GM12878 (cell line): Measurements from ENCODE around the gene MATN1. TPM values are rescaled to one million over a fixed set of nuclear protein-coding genes. Genes with fewer than 3 reads are reported as not detected.
A peak's percentile ranks its signal among the peaks of the same experiment; 100 is the strongest.

Source experiments
- ATAC-seq: fragments of 200-7000 bp; cut with Tn5 transposase; 3 replicates; pipeline ENCODE4 v1.9.1; 2020; ENCODE audit warnings: mild to moderate bottlenecking, moderate library complexity
- BruUV-seq: library from RNA; stranded (reverse); fragments of 400-500 nt; replicated peaks from 2 replicates; lab custom pipeline; 2021; lab: Mats Ljungman, UMichigan
- CTCF ChIA-PET: fragments of 300-600 bp; sonication (Branson Sonifier 250); formaldehyde crosslinking; extraction: SDS; loops from one replicate; lab custom pipeline; 2021; ENCODE audit warnings: inconsistent platforms; lab: Yijun Ruan, JAX
- POLR2A ChIA-PET: fragments of 350-600 bp; formaldehyde crosslinking; extraction: SDS; loops from one replicate; lab custom pipeline; 2021; ENCODE audit warnings: inconsistent platforms; lab: Charles Lee
- RAD21 ChIA-PET: fragments of 300-600 bp; sonication (Branson Sonifier 250); formaldehyde crosslinking; loops from one replicate; lab custom pipeline; 2023; ENCODE audit warnings: antibody characterized with exemption; ENCODE audit not compliant: unreplicated experiment; lab: Charles Lee
- SMC1A ChIA-PET: fragments of 300-600 bp; sonication (Branson Sonifier 250); formaldehyde crosslinking; loops from one replicate; lab custom pipeline; 2023; ENCODE audit not compliant: unreplicated experiment, uncharacterized antibody; lab: Charles Lee
- DNase-seq: peaks from one replicate; pipeline ENCODE4 v3.0.0-alpha.2; 2011; ENCODE audit warnings: low read depth, low spot score
- FAIRE-seq: peaks from 3 replicates; lab custom pipeline; 2011; peaks lifted over from hg19 to GRCh38; lab: Jason Lieb, UNC
- H2AFZ ChIP-seq: 2 replicates; pipeline ENCODE4 v1.6.0; 2011; ENCODE audit warnings: low read depth, low read length, control low read depth; ENCODE audit not compliant: control insufficient read depth
- H3K27ac ChIP-seq: 2 replicates; pipeline ENCODE4 v1.5.1; 2011; ENCODE audit warnings: control low read depth; ENCODE audit not compliant: control insufficient read depth, insufficient read depth
- H3K27me3 ChIP-seq, 2 experiments: replicated peaks in 1 of 2; 2 replicates each; pipeline versions ENCODE4 v1.6.0 to v1.6.1; 2011; ENCODE audit warnings: low read length in 1 of 2; ENCODE audit not compliant: control insufficient read depth in 2 of 2, insufficient read depth in 2 of 2
- H3K36me3 ChIP-seq, 2 experiments: 2 replicates each; pipeline ENCODE4 v1.5.1; 2011; ENCODE audit warnings: low read length in 1 of 2; ENCODE audit not compliant: control insufficient read depth in 2 of 2, insufficient read depth in 2 of 2
- H3K4me1 ChIP-seq: 2 replicates; pipeline ENCODE4 v1.6.1; 2011; ENCODE audit warnings: mild to moderate bottlenecking, low read length, moderate library complexity, mixed read lengths; ENCODE audit not compliant: control insufficient read depth, insufficient read depth
- H3K4me2 ChIP-seq: 2 replicates; pipeline ENCODE4 v1.6.0; 2011; ENCODE audit warnings: control low read depth; ENCODE audit not compliant: control insufficient read depth, insufficient read depth
- H3K4me3 ChIP-seq: fragments of 200-600 bp; sonication (generic); 2 replicates; pipeline ENCODE4 v1.5.1; 2016
- H3K79me2 ChIP-seq: 2 replicates; pipeline ENCODE4 v1.6.0; 2011; ENCODE audit warnings: low read length; ENCODE audit not compliant: control insufficient read depth, insufficient read depth
- H3K9ac ChIP-seq: 2 replicates; pipeline ENCODE4 v1.8.0; 2011; ENCODE audit warnings: low read length, control low read depth, mixed read lengths; ENCODE audit not compliant: control insufficient read depth, insufficient read depth
- H3K9me3 ChIP-seq: replicated peaks from 3 replicates; pipeline ENCODE4 v1.5.1; 2011; ENCODE audit warnings: mild to moderate bottlenecking, low read length; ENCODE audit not compliant: control insufficient read depth, insufficient read depth
- H4K20me1 ChIP-seq: 2 replicates; pipeline ENCODE4 v1.6.0; 2011; ENCODE audit not compliant: control insufficient read depth, insufficient read depth
- ASH2L ChIP-seq: fragments of 300-600, 200-600 bp; sonication (generic); IDR thresholded peaks from 2 replicates; pipeline ENCODE4 v1.6.1; 2017; ENCODE audit warnings: low read depth, mild to moderate bottlenecking, borderline replicate concordance
- BHLHE40 ChIP-seq, 2 experiments: fragments of 450-650 bp in 1 of 2; IDR thresholded peaks; 2 replicates each; pipeline ENCODE4 v1.6.1; 2011 to 2017; ENCODE audit warnings: low read depth in 2 of 2, borderline replicate concordance in 1 of 2, improper control_type of control experiment in 1 of 2, low read length in 1 of 2, mild to moderate bottlenecking in 1 of 2
- DPF2 ChIP-seq: fragments of 450-650 bp; IDR thresholded peaks from 2 replicates; pipeline ENCODE4 v1.6.1; 2017; ENCODE audit warnings: mild to moderate bottlenecking
- E2F4 ChIP-seq: IDR thresholded peaks from 2 replicates; pipeline ENCODE4 v1.6.1; 2012; ENCODE audit warnings: low read depth, low read length, improper control_type of control experiment
- GATAD2B ChIP-seq: fragments of 450-650 bp; conservative IDR thresholded peaks from 2 replicates; pipeline ENCODE4 v1.6.1; 2017; ENCODE audit warnings: low read depth, mild to moderate bottlenecking, moderate library complexity
- IKZF1 ChIP-seq: fragments of 450-650 bp; conservative IDR thresholded peaks from 2 replicates; pipeline ENCODE4 v1.6.1; 2017; ENCODE audit warnings: antibody characterized with exemption, mild to moderate bottlenecking
- JUND ChIP-seq: IDR thresholded peaks from 2 replicates; pipeline ENCODE4 v1.6.1; 2012; ENCODE audit warnings: low read depth, mild to moderate bottlenecking, low read length, improper control_type of control experiment, moderate library complexity
- MLLT1 ChIP-seq: fragments of 450-650 bp; IDR thresholded peaks from 2 replicates; pipeline ENCODE4 v1.6.1; 2016; ENCODE audit warnings: mild to moderate bottlenecking
- NR2F1 ChIP-seq: fragments of 450-650 bp; conservative IDR thresholded peaks from 2 replicates; pipeline ENCODE4 v1.6.1; 2017; ENCODE audit warnings: mild to moderate bottlenecking
- SMAD1 ChIP-seq: fragments of 450-650 bp; IDR thresholded peaks from 2 replicates; pipeline ENCODE4 v1.6.1; 2018; ENCODE audit warnings: mild to moderate bottlenecking, low read depth; ENCODE audit not compliant: partially characterized antibody
- SMARCA5 ChIP-seq: fragments of 450-650 bp; IDR thresholded peaks from 2 replicates; pipeline ENCODE4 v1.6.1; 2017; ENCODE audit warnings: mild to moderate bottlenecking
- SREBF2 ChIP-seq: IDR thresholded peaks from 2 replicates; pipeline ENCODE4 v1.6.1; 2012; ENCODE audit warnings: mild to moderate bottlenecking, low read length
- SRF ChIP-seq, 2 experiments: IDR thresholded peaks; 2 replicates each; pipeline ENCODE4 v1.6.1; 2011; ENCODE audit warnings: low read depth in 2 of 2, low read length in 2 of 2, mild to moderate bottlenecking in 1 of 2, moderate library complexity in 1 of 2
- TCF3 ChIP-seq: IDR thresholded peaks from 2 replicates; pipeline ENCODE4 v1.6.1; 2012; ENCODE audit warnings: low read depth, mild to moderate bottlenecking, low read length, borderline replicate concordance; ENCODE audit not compliant: insufficient read depth
- YY1 ChIP-seq: IDR thresholded peaks from 2 replicates; pipeline ENCODE4 v1.6.1; 2011; ENCODE audit warnings: low read depth, mild to moderate bottlenecking, low read length
- ZNF592 ChIP-seq: fragments of 450-650 bp; IDR thresholded peaks from 2 replicates; pipeline ENCODE4 v1.6.1; 2017; ENCODE audit warnings: mild to moderate bottlenecking, moderate library complexity
- WGBS: methylation state at CpG from one replicate; pipeline ENCODE4 v1.1.6; 2016; ENCODE audit warnings: low lambda C conversion rate; ENCODE audit not compliant: insufficient replicate concordance, insufficient coverage; ENCODE audit errors: missing lambda C conversion rate; 5-methylcytosine and 5-hydroxymethylcytosine counted together
- in situ Hi-C: fragments of 300-500 bp; cut with MboI; formaldehyde crosslinking; loops from 9 replicates; pipeline ENCODE4 v1.14.3; 2018; ENCODE audit warnings: mixed read lengths
- intact Hi-C: fragments of 100-400 bp; cut with micrococcal nuclease; formaldehyde crosslinking; loops from one replicate; pipeline ENCODE4 v1.14.2; 2022; ENCODE audit not compliant: unreplicated experiment
- polyA plus RNA-seq, 11 experiments: library from polyadenylated mRNA; depleted of rRNA in 4 of 11; unstranded in 6 of 11; stranded (reverse) in 5 of 11; fragments of >200 nt; fragmentation: Nextera tagmentation in 4 of 11; fragmentation: Illumina TruSeq in 1 of 11; extraction: Ambion mirVana in 4 of 11; extraction: Trizol in 1 of 11; gene quantifications; 1 replicate in 1 of 11; 2 replicates in 10 of 11; pipeline versions ENCODE4 v1.2.1 to v1.2.3, GENCODE V29; 2011 to 2016; ENCODE audit warnings: inconsistent platforms in 2 of 11, missing spikeins in 2 of 11, low read depth in 1 of 11
- total RNA-seq, 4 experiments: library from RNA; depleted of rRNA in 3 of 4; stranded (reverse); fragments of >200 nt in 3 of 4; fragmentation: Illumina TruSeq in 1 of 4; extraction: Trizol in 1 of 4; gene quantifications; 2 replicates each; pipeline versions ENCODE4 v1.2.1 to v1.2.3, GENCODE V29; 2013 to 2021

The MATN1 gene
- total and polyA plus RNA-seq, 10 of the 15 experiments (the other 5 are each of a cell fraction or from before 2014, with no cell fraction given) = 0.04 to 0.50 (median 0.10) TPM; not detected in 1

GRCh38 chr1:30761381-30762151 lies 38.2 kb upstream of the MATN1 start:
- H4K20me1 ChIP-seq = no peaks in the 10 kb centered on the region
- H3K4me1 ChIP-seq = peaks cover 86% of the 10 kb centered on the region
- H3K9ac ChIP-seq = peak overlapping the region; percentile 49
- H2AFZ ChIP-seq = peak overlapping the region; percentile 51
- H3K36me3 ChIP-seq = no peaks in the 10 kb centered on the region
- DNase-seq (no peak), FAIRE-seq (no peak), ATAC-seq (peak; percentile 1)
- no peaks in the 10 kb centered on the region for H3K9me3 ChIP-seq
- intact Hi-C loops (no loop called here), in situ Hi-C loops (no loop called here)
- 9% methylated on average over 11 of the region's 11 CpGs for WGBS
- ChIA-PET RAD21 (interaction anchor here (0.9 to 17.1 kb wide), 8 partner anchors 8 to 41 kb away, joined by 3 to 462 read pairs (median 6); no protein-coding TSS in a partner anchor), SMC1A (interaction anchor here (1.3 to 24.8 kb wide), 4 partner anchors 10 to 33 kb away, joined by 3 to 556 read pairs (median 344); partner anchors contain the start of gene MATN1), POLR2A (interaction anchor here (0.5 to 20.6 kb wide), 9 partner anchors 11 to 78 kb away, joined by 3 to 741 read pairs (median 7); no protein-coding TSS in a partner anchor), CTCF (interaction anchor here (0.9 to 7.0 kb wide), 11 partner anchors 7 to 167 kb away, joined by 3 to 72 read pairs (median 4); no protein-coding TSS in a partner anchor)
- H3K4me2 ChIP-seq = peak overlapping the region; percentile 75
- H3K27ac ChIP-seq = peak overlapping the region; percentile 87
- H3K79me2 ChIP-seq = peaks cover 65% of the 10 kb centered on the region
- no peaks in the 10 kb centered on the region for H3K27me3 ChIP-seq
- no TSS peak for BruUV-seq
- H3K4me3 ChIP-seq = peak overlapping the region; percentile 49; the same call in 1 of the 2 replicates
- TF ChIP-seq DPF2 = peak; percentile 25; the same call in 1 of the 2 replicates
- 0 out of 2 replicates have a peak, but pooled peaks have one; percentile 51 for TF ChIP-seq GATAD2B
- peak; percentile 27; the same call in 1 of the 2 replicates for TF ChIP-seq ZNF592
- 0 out of 2 replicates have a peak, but pooled peaks have one; percentile 11 for TF ChIP-seq YY1
- TF ChIP-seq NR2F1 = peak; percentile 70; the same call in 1 of the 2 replicates
- 0 out of 2 replicates have a peak, but pooled peaks have one; percentile 28 for TF ChIP-seq MLLT1
- TF ChIP-seq SMARCA5 = peak; percentile 21; the same call in 1 of the 2 replicates
- no peak; the same call in 1 of the 2 replicates for TF ChIP-seq IKZF1
- peak; percentile 8 to 49; a peak in 2 of 4 replicates for TF ChIP-seq BHLHE40 (IDR thresholded peaks at IDR 0.05; ENCODE audit: borderline replicate concordance in 1 of 2, low read depth in 2 of 2, low read length in 1 of 2)
- TF ChIP-seq SREBF2 = no peak
- no peak for TF ChIP-seq SRF (IDR thresholded peaks at IDR 0.05; ENCODE audit: low read depth in 2 of 2, low read length in 2 of 2)
- TF ChIP-seq TCF3 = no peak
- no peak for TF ChIP-seq ASH2L
- TF ChIP-seq SMAD1 = no peak
- no peak for TF ChIP-seq JUND
- no peak for TF ChIP-seq E2F4
